HCT116 (cell line): ENCODE results near the gene EVC. TPM values are rescaled to one million over a fixed set of nuclear protein-coding genes. Genes with fewer than 3 reads are reported as not detected.

ENCODE experiments used
- ATAC-seq: fragments of 200-7000 bp; cut with Tn5 transposase; 2 replicates; pipeline ENCODE4 v1.9.1; 2020; ENCODE audit warnings: mild to moderate bottlenecking, moderate library complexity
- BruUV-seq: library from RNA; stranded (reverse); fragments of 400-500 nt; replicated peaks from 2 replicates; lab custom pipeline; 2021; lab: Mats Ljungman, UMichigan
- CTCF ChIA-PET: fragments of 300-600 bp; sonication (Branson Sonifier 250); formaldehyde crosslinking; loops from one replicate; lab custom pipeline; 2021; ENCODE audit warnings: antibody characterized with exemption; lab: Charles Lee
- POLR2A ChIA-PET: fragments of 300-600, 350-600 bp; sonication (Branson Sonifier 250); formaldehyde crosslinking; loops from one replicate; lab custom pipeline; 2021; ENCODE audit warnings: antibody characterized with exemption; lab: Charles Lee
- RAD21 ChIA-PET, 2 experiments: fragments of 300-600 bp; sonication (Branson Sonifier 250); formaldehyde crosslinking; loops; one replicate each; lab custom pipeline; 2023; ENCODE audit warnings: low total read pairs in 2 of 2; ENCODE audit not compliant: uncharacterized antibody in 2 of 2, unreplicated experiment in 2 of 2, low non-redundant PET in 1 of 2; lab: Charles Lee
- DNase-seq: peaks from one replicate; pipeline ENCODE4 v3.0.0-alpha.2; 2010; ENCODE audit warnings: low read depth, low spot score
- H2AFZ ChIP-seq: fragments of 200-600 bp; shearing (Covaris generic), sonication (generic); 2 replicates; pipeline ENCODE4 v1.6.1; 2017; ENCODE audit warnings: low read depth, mixed run types, mixed read lengths, antibody characterized with exemption, low read length; ENCODE audit not compliant: poor library complexity, severe bottlenecking
- H3K27ac ChIP-seq: 2 replicates; pipeline ENCODE4 v1.5.1; 2012; ENCODE audit warnings: low read depth, low read length
- H3K27me3 ChIP-seq: fragments of 200-600 bp; sonication (generic); 2 replicates; pipeline ENCODE4 v1.6.1; 2016; ENCODE audit warnings: mixed run types, low read length, mixed read lengths; ENCODE audit not compliant: insufficient read depth
- H3K36me3 ChIP-seq, 2 experiments: fragments of 200-500 bp in 1 of 2; fragments of 200-600 bp in 1 of 2; sonication (Bioruptor generic) in 1 of 2; sonication (generic) in 1 of 2; 2 replicates each; pipeline versions ENCODE4 v1.5.1 to v1.6.1; 2014 to 2016; ENCODE audit warnings: low read length in 2 of 2, inconsistent platforms in 1 of 2, mixed read lengths in 1 of 2, mixed run types in 1 of 2; ENCODE audit not compliant: insufficient read depth in 2 of 2, control insufficient read depth in 1 of 2
- H3K4me1 ChIP-seq, 2 experiments: fragments of 200-600 bp in 1 of 2; sonication (generic) in 1 of 2; 2 replicates each; pipeline versions ENCODE4 v1.5.1 to v1.6.1; 2012 to 2017; ENCODE audit warnings: low read length in 2 of 2, inconsistent platforms in 1 of 2, mild to moderate bottlenecking in 1 of 2, mixed read lengths in 1 of 2, mixed run types in 1 of 2, moderate library complexity in 1 of 2; ENCODE audit not compliant: insufficient read depth in 2 of 2, control insufficient read depth in 1 of 2
- H3K4me2 ChIP-seq: fragments of 200-600 bp; sonication (generic); 2 replicates; pipeline ENCODE4 v1.6.1; 2017; ENCODE audit warnings: mixed run types, low read length, mixed read lengths
- H3K4me3 ChIP-seq, 2 experiments: fragments of 200-600 bp in 1 of 2; sonication (generic) in 1 of 2; replicated peaks in 1 of 2; 2 replicates each; pipeline ENCODE4 v1.5.1; 2011 to 2016; ENCODE audit warnings: low read length in 2 of 2, control low read depth in 1 of 2, low read depth in 1 of 2, mild to moderate bottlenecking in 1 of 2, mixed read lengths in 1 of 2, mixed run types in 1 of 2
- H3K79me2 ChIP-seq: fragments of 200-600 bp; sonication (generic); 2 replicates; pipeline ENCODE4 v1.6.1; 2017; ENCODE audit warnings: mild to moderate bottlenecking, mixed run types, low read length, moderate library complexity, mixed read lengths; ENCODE audit not compliant: insufficient read depth
- H3K9ac ChIP-seq: fragments of 200-600 bp; sonication (generic); 2 replicates; pipeline ENCODE4 v1.6.1; 2016; ENCODE audit warnings: low read length, mixed read lengths
- H3K9me2 ChIP-seq: fragments of 200-600 bp; sonication (generic), shearing (Covaris generic); 2 replicates; pipeline ENCODE4 v1.6.1; 2017; ENCODE audit warnings: mixed run types, mild to moderate bottlenecking, moderate library complexity; ENCODE audit not compliant: insufficient read depth
- H3K9me3 ChIP-seq, 2 experiments: fragments of 200-500 bp in 1 of 2; fragments of 200-600 bp in 1 of 2; sonication (Bioruptor generic) in 1 of 2; sonication (generic) in 1 of 2; 2 replicates each; pipeline ENCODE4 v1.6.1; 2014 to 2017; ENCODE audit warnings: low read length in 2 of 2, mixed read lengths in 2 of 2, inconsistent platforms in 1 of 2, low read depth in 1 of 2, mild to moderate bottlenecking in 1 of 2, mixed run types in 1 of 2, moderate library complexity in 1 of 2; ENCODE audit not compliant: control insufficient read depth in 1 of 2, insufficient read depth in 1 of 2
- H4K20me1 ChIP-seq: fragments of 200-600 bp; sonication (generic), shearing (Covaris generic); 2 replicates; pipeline ENCODE4 v1.6.1; 2017; ENCODE audit warnings: mixed run types, mild to moderate bottlenecking, moderate library complexity; ENCODE audit not compliant: insufficient read depth
- CBX3 ChIP-seq: IDR thresholded peaks from 2 replicates; pipeline ENCODE4 v1.6.1; 2012; ENCODE audit warnings: low read depth
- CEBPB ChIP-seq: IDR thresholded peaks from 2 replicates; pipeline ENCODE4 v1.6.1; 2012; ENCODE audit warnings: low read depth
- CTCF ChIP-seq, 3 experiments: fragments of 200-600 bp in 1 of 3; sonication (generic) in 1 of 3; IDR thresholded peaks in 2 of 3; conservative IDR thresholded peaks in 1 of 3; 2 replicates each; pipeline ENCODE4 v1.5.1; 2012 to 2017; ENCODE audit warnings: low read depth in 2 of 3, low read length in 2 of 3, antibody characterized with exemption in 1 of 3, borderline replicate concordance in 1 of 3, control low read depth in 1 of 3, mild to moderate bottlenecking in 1 of 3, mixed read lengths in 1 of 3, mixed run types in 1 of 3, moderate library complexity in 1 of 3; ENCODE audit not compliant: insufficient read depth in 1 of 3
- EGR1 ChIP-seq: IDR thresholded peaks from 2 replicates; pipeline ENCODE4 v1.6.1; 2012; ENCODE audit warnings: low read depth
- ELF1 ChIP-seq: IDR thresholded peaks from 2 replicates; pipeline ENCODE4 v1.6.1; 2012; ENCODE audit warnings: low read depth, borderline replicate concordance
- EZH2 ChIP-seq: fragments of 200-600 bp; sonication (generic); IDR thresholded peaks from 2 replicates; pipeline ENCODE4 v1.6.1; 2017; ENCODE audit warnings: antibody characterized with exemption, mixed run types
- FOSL1 ChIP-seq: IDR thresholded peaks from 2 replicates; pipeline ENCODE4 v1.6.1; 2012; ENCODE audit warnings: low read depth
- JUND ChIP-seq: IDR thresholded peaks from 2 replicates; pipeline ENCODE4 v1.6.1; 2012
- MAX ChIP-seq: IDR thresholded peaks from 2 replicates; pipeline ENCODE4 v1.6.1; 2012
- POLR2A ChIP-seq: IDR thresholded peaks from 2 replicates; pipeline ENCODE4 v1.7.0; 2011; ENCODE audit warnings: borderline replicate concordance; ENCODE audit not compliant: insufficient read depth, insufficient read length; ENCODE audit errors: extremely low read depth
- POLR2AphosphoS5 ChIP-seq: IDR thresholded peaks from 2 replicates; pipeline ENCODE4 v1.6.1; 2011; ENCODE audit warnings: mild to moderate bottlenecking, low read depth, low read length, moderate library complexity
- RAD21 ChIP-seq: IDR thresholded peaks from 2 replicates; pipeline ENCODE4 v1.6.1; 2012; ENCODE audit warnings: low read depth, mild to moderate bottlenecking
- REST ChIP-seq: IDR thresholded peaks from 2 replicates; pipeline ENCODE4 v1.6.1; 2012; ENCODE audit warnings: low read depth
- SIN3A ChIP-seq: IDR thresholded peaks from 2 replicates; pipeline ENCODE4 v1.6.1; 2012; ENCODE audit warnings: low read depth
- SP1 ChIP-seq: IDR thresholded peaks from 2 replicates; pipeline ENCODE4 v1.6.1; 2012; ENCODE audit warnings: low read depth
- SRF ChIP-seq: IDR thresholded peaks from 2 replicates; pipeline ENCODE4 v1.6.1; 2012; ENCODE audit warnings: low read depth
- TCF7L2 ChIP-seq: IDR thresholded peaks from 2 replicates; pipeline ENCODE4 v1.7.0; 2011; ENCODE audit warnings: borderline replicate concordance, inconsistent platforms; ENCODE audit not compliant: insufficient read depth, insufficient read length; ENCODE audit errors: extremely low read depth
- YY1 ChIP-seq: IDR thresholded peaks from 2 replicates; pipeline ENCODE4 v1.6.1; 2011; ENCODE audit warnings: low read length, low read depth, moderate library complexity, mild to moderate bottlenecking; ENCODE audit not compliant: insufficient replicate concordance; ENCODE audit errors: extremely low read depth
- ZBTB33 ChIP-seq: IDR thresholded peaks from 2 replicates; pipeline ENCODE4 v1.6.1; 2011; ENCODE audit warnings: mild to moderate bottlenecking, low read length, moderate library complexity; ENCODE audit not compliant: insufficient replicate concordance; ENCODE audit errors: extremely low read depth
- ZFX ChIP-seq: fragments of 450-650 bp; IDR thresholded peaks from 2 replicates; pipeline ENCODE4 v1.6.1; 2017
- intact Hi-C: fragments of 100-400 bp; cut with micrococcal nuclease; formaldehyde crosslinking; loops from 2 replicates; pipeline ENCODE4 v1.10.0; 2022
- total RNA-seq: library from RNA; stranded (reverse); gene quantifications from one replicate; pipeline ENCODE4 v1.2.1, GENCODE V29; 2021; ENCODE audit not compliant: unreplicated experiment

Gene EVC
- total RNA-seq, 1 experiment from 2014 or later = 0.15 TPM

GRCh38 chr4:5854929-5855328 is 143.9 kb downstream of the EVC start:
- Histone ChIP-seq H3K4me3 (no peak overlapping the region), H2AFZ (no peak overlapping the region), H3K27ac (no peak overlapping the region), H3K4me1 (no peaks in the 10 kb centered on the region), H3K36me3 (no peaks in the 10 kb centered on the region), H4K20me1 (no peaks in the 10 kb centered on the region), H3K27me3 (peaks cover 61% of the 10 kb centered on the region), H3K79me2 (no peaks in the 10 kb centered on the region), H3K4me2 (no peak overlapping the region), H3K9me3 (no peaks in the 10 kb centered on the region), H3K9me2 (no peaks in the 10 kb centered on the region), H3K9ac (no peak overlapping the region)
- ChIA-PET RAD21 (no interaction called here), POLR2A (no interaction called here), CTCF (no interaction called here)
- TF ChIP-seq REST (no peak), POLR2AphosphoS5 (no peak), CBX3 (no peak), MAX (no peak), FOSL1 (no peak), ZFX (no peak), POLR2A (no peak), CEBPB (no peak), JUND (no peak), CTCF (IDR thresholded peaks at IDR 0.05 in 2 of 3, conservative IDR thresholded peaks at IDR 0.05 in 1 of 3; ENCODE audit: borderline replicate concordance in 1 of 3, insufficient read depth in 1 of 3, low read depth in 2 of 3, low read length in 2 of 3) (no peak), TCF7L2 (no peak), EZH2 (no peak), RAD21 (no peak), SIN3A (no peak), SP1 (no peak), YY1 (no peak), ZBTB33 (no peak), EGR1 (no peak), SRF (no peak), ELF1 (no peak)
- intact Hi-C loops = no loop called here
- ATAC-seq = no peak
- no peak for DNase-seq
- no TSS peak for BruUV-seq
